SU-DHL-6 (cell line): ENCODE results near the gene RPS14.

Experiments
- CTCF ChIP-seq: fragments of 200-600 bp; sonication (generic); IDR thresholded peaks from one replicate; pipeline ENCODE4 v1.5.1; 2017; ENCODE audit warnings: antibody characterized with exemption, mild to moderate bottlenecking, low read length, moderate library complexity; ENCODE audit not compliant: insufficient read depth, poor library complexity, severe bottlenecking
- EZH2phosphoT487 ChIP-seq: fragments of 200-600 bp; sonication (generic), shearing (Covaris generic); conservative IDR thresholded peaks from 2 replicates; pipeline ENCODE4 v1.6.1; 2018; ENCODE audit warnings: mild to moderate bottlenecking, antibody characterized with exemption, low read length, moderate library complexity, mixed read lengths

GRCh38 chr5:150443242-150444075 is 6.1 kb downstream of the RPS14 start:
- TF ChIP-seq CTCF (no peak), EZH2phosphoT487 (no peak)
